C4-2B (cell line): ENCODE measurements around the gene DET1.

ENCODE experiments used
- ZFX ChIP-seq: fragments of 450-650 bp; IDR thresholded peaks from 2 replicates; pipeline ENCODE4 v1.6.1; 2017
- TF ChIP-seq, protein P1 (sequence below): fragments of 450-650 bp; conservative IDR thresholded peaks from 2 replicates; pipeline ENCODE4 v1.5.1; 2017; ENCODE audit warnings: mild to moderate bottlenecking

DNA sequence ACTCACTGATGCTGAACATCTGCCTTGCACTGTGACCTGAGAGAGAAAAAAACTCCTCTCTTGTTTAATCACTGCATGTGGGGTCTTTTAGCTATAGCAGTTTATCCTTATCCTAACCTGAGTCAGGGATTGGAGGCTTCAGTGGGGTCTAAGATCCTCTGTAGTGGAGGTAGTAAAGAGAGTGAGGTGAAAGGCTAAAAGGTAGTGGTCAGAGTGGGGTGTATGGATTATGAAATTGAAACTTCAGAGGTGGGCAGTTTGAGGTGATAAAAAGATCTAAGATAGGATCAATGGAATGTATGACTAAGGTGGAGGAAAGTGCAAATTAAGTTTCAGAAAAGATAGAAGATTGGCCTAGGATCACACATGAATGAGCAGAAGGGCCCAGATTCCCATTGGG, 36.5 kb downstream of the DET1 start:
- TF ChIP-seq, protein P1, sequence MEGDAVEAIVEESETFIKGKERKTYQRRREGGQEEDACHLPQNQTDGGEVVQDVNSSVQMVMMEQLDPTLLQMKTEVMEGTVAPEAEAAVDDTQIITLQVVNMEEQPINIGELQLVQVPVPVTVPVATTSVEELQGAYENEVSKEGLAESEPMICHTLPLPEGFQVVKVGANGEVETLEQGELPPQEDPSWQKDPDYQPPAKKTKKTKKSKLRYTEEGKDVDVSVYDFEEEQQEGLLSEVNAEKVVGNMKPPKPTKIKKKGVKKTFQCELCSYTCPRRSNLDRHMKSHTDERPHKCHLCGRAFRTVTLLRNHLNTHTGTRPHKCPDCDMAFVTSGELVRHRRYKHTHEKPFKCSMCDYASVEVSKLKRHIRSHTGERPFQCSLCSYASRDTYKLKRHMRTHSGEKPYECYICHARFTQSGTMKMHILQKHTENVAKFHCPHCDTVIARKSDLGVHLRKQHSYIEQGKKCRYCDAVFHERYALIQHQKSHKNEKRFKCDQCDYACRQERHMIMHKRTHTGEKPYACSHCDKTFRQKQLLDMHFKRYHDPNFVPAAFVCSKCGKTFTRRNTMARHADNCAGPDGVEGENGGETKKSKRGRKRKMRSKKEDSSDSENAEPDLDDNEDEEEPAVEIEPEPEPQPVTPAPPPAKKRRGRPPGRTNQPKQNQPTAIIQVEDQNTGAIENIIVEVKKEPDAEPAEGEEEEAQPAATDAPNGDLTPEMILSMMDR: no peak
- no peak for TF ChIP-seq ZFX
